EH (cell line): ENCODE measurements around the gene PMVK.
A peak's percentile ranks its signal among the peaks of the same experiment; 100 is the strongest.
"Not testable (repeated sequence)": the region's sequence is repeated elsewhere in the genome, so short reads cannot be mapped to it uniquely, and the experiment has no call there.

ENCODE experiments used
- DNase-seq: peaks from one replicate; pipeline ENCODE4 v3.0.0-alpha.2; 2015; ENCODE audit warnings: low read depth

The PMVK gene

DNA sequence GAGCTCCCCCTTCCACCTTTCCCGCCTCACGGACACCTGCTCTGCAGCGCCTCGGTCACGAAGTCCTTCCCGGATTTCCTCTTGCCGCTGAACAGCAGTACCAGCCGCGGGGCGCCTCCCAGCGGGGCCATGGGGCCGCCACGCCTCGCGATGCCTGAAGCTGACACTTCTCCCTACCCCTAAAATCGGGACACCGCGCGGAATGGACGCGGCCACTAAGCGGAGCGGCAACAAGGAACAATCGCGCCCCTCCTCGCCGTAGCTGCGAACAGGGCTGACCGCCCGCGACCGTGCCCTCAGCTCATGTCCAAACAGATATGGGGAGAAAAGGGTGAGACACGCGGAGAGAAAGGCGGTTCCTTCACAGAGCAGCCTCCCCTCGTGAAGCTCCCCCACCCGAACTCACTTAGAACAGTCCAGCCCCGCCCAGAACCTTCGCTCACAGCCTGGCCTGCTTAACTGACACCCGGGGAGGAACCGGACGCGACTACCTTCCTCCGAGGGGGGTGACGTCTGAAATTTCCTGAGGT, at the start of gene PMVK:
TSS of gene PMVK (minus strand) at position 165 of the 530 bp plus-strand sequence. CDS start at position 131, 34 bp downstream.
- peak; percentile 94 for DNase-seq

DNA sequence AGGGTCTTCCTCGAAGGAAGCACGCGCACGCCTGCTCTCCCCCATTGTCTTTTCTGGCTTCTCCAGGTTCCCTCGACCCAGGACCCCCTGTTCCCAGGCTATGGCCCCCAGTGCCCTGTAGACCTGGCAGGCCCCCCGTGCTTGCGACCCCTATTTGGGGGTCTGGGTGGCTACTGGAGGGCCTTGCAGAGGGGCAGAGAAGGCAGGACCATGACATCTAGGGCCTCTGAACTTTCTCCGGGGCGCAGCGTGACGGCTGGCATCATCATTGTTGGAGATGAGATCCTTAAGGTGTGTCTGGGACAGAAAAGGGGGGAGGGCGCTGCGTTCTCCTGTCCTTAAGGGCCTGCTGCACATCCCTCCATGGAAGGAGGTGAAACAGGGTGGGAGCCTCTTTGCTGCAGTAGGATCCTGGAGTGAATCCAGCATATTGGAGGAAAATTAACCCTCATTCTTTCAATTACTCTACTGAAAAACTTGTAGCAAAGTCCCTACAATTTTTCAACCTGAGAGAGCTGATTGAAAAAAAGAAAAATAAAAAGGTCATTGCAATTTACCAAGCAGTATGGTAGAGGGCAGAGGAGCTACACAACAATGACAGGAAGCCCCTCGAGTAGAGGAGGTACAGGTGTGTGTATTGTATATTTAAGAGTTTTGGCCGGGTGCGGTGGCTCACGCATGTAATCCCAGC, 47.4 kb upstream of the PMVK start:
- no peak for DNase-seq

DNA sequence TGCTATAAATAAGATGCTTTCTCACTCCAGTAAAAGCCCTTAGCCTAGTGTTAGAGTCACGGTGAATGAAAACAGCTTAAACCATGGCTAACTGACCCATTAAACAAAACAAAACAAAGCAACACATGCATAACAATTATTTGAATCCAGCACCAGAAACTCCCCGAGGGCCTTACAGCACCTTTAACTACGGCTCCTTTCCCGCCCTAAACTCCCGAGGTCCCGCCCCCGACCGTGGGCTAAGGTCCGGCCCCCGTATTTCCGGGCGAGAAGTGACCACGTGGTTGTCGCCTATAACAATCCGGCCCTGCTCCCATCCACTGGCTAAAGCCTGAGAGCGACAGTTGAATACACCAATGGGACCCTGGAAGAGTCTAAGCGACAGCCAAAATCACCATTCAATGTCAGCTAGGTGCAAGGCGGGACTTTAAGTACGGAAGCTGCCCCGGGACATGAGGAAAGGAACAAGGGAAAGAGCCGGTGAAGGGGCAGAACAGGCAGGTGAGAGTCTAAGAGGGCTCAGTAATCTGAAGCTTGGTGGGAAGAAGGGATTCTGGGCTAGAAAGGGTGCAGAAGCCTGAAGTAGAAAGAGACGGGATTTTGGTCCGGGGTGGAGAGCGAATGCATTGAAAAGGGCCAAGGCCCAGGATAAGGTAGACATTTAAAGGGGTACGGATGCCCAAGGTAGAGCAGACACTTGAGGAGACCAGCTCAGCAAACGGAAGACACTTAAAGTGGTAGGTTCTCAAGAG, 46.6 kb upstream of the PMVK start, which contains the start of gene FLAD1:
TSS of gene FLAD1 (plus strand) at position 448 of the 752 bp plus-strand sequence. CDS start 351 bp downstream, outside the sequence.
- DNase-seq: peak; percentile 100

DNA sequence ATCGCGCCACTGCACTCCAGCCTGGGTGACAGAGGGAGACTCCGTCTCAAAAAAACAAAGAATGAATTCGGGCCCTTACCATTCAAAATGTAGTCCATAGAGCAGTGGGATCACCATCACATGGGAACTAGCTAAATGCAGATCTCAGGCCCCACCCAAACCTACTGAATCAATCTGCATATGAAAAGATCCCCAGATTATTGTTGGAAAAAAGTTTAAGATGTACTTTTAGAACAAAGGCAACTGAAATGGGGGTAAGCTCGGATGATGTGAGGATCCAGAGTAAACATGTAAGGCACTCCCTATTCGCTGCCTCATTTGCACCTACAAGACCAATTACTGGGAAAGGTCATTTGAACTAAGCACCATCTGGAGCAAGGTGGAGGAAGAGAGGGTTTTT, 45.8 kb upstream of the PMVK start:
- DNase-seq: no peak

DNA sequence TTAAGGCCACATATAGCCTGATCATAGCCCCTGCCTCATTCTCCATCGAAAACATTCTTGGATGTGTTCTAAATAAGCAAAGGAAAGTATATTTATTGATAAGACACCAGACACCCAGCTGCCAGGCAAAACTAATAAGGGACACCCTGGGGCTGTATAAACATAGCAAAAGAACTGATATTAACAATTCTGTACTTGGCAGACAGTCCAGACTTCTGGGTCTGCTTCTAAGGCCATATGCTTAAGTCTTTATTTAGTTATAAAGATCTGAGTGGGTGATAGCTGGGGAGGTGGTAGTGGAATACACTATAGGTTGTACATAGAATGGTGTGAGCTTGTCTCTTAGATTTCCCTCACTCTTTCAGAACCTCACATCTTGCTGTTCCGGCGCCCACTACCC, 41.8 kb upstream of the PMVK start:
- no peak for DNase-seq

DNA sequence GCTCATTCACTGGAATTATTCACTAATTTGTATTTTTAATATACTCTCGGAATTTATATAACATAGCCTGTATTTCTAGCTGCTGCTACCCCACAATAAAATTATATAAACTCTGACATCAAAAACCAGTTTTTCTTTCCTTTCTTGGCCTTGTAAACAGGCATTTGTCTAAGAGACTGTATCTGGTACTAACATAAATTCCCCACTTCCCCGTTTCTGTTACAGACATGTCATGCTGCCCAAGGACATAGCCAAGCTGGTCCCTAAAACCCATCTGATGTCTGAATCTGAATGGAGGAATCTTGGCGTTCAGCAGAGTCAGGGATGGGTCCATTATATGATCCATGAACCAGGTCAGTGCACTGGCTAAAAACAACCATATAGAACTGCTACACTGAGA, 41.2 kb upstream of the PMVK start:
- DNase-seq: not testable (repeated sequence)

DNA sequence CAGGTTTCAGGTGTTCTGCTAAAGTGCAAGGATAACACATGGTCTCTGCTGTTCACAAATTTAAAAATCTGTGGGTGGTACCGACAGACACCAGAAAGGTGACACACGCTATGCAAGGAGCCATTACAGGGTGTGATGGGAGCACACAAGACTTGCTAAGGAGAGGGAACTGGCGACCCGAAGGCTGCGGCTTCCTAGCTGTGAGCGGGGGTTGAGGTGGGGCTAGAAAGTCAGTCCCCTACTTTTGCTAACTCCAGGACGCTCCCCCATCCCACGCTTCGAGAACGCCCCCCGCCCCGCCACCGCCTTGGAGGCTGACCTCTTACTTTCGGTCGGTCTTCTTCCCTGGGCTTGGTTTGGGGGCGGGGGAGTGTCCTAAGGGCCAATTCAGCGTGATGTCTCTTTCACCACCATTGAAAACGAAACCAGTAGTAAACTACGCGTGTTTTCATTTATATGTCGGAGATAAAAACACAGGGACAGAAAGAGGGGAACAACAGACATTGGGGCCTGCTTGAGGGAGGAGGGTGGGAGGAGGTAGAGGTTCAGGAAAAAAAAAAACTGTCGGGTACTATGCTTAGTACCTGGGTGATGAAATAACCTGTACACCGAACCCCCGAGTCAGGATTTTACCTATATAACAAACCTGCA, 39.0 kb upstream of the PMVK start:
- DNase-seq: peak; percentile 72

DNA sequence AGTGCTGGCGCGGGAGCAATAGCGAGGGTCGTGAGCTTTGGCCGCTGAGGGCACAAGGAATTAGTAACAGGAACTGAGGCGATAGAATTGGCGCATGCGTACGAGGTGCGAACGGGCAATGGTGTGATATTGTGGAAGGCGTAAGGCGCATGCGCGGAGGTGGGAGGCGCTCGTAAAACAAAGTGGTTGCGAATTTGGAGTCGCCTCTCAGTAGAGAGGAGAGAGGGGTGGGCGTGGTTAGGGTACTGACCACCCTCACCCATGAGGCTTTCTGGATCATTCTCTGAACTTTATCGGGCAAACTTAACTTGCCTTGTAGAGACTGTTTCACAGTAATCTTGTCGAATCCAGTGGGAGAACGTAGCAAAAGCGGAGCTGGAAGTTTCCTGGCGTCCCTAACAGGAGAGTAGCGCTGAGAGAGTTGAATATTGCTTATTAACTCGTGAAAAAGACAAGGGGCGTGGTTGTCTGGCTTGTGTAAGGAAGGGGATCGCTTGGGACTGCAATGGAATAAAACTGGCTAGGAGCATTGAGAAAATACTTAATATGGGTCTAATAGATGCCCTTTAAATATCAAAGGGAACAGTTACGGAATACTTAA, 38.4 kb upstream of the PMVK start:
- peak; percentile 97 for DNase-seq

DNA sequence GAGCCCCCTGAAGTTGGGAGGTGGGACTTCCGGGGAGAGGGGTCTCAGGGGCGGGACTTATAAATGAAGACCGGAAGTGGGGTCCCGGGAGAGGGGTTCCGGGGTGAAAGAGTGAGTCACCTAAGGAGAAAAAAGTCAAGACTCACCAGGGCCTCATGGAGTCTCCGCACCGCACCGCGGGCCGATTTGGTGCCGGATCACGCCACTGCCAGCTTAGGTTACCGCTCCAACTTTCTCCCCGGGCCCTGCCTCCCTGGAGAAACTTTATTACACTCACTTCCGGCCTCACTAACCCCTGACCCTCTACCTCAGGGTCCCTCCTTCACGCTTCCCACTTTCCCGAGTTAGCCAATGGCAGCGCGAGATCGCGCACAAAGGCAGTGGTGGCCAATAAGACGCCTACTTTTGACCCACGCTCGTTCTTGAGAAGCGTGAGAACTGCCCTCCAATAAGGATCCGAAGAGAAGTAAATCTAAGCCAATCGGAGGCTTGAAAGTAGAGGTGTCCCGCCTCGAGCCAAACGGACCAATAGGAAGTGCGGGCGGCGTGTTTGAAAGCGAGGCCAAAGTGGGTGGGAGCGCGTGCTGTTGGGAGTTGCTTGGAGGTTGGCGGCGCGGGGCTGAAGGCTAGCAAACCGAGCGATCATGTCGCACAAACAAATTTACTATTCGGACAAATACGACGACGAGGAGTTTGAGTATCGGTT, 37.7 kb upstream of the PMVK start, which contains the start of gene CKS1B:
TSS of gene CKS1B (plus strand) at position 580 of the 706 bp plus-strand sequence. CDS start at position 645, 65 bp downstream.
- DNase-seq: peak; percentile 100

DNA sequence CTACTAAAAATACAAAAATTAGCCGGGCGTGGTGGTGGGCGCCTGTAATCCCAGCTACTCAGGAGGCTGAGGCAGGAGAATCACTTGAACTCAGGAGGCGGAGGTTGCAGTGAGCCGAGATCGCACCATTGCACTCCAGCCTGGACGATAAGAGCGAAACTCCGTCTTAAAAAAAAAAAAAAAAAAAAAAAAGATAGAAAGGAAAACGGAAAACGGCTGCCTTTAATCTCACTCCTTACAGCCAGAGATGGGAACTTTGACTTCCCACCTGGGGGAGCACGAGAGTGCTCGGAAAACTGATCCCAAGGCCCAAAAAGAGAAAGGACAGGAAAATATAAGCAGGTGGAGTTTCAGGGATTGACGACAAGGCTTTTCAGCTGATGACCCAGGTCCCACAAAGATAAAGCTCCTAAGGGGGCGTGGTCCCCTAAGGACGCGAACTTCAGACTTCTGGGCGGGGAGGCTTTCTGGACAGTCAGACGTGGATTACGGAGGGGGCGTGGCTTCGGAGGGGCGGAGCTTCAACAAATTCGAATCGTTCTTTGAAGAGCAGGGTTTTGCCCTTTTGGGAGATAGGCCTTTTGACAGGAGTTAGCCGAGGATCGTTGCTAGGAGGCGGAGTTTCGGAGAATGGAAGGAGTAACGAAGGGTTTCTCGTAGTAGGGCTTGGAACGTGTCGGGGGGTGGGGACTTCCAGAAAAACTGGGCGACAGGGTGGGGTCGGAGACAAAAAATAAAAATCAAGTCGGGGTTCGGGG, 37.0 kb upstream of the PMVK start:
- peak; percentile 99 for DNase-seq

DNA sequence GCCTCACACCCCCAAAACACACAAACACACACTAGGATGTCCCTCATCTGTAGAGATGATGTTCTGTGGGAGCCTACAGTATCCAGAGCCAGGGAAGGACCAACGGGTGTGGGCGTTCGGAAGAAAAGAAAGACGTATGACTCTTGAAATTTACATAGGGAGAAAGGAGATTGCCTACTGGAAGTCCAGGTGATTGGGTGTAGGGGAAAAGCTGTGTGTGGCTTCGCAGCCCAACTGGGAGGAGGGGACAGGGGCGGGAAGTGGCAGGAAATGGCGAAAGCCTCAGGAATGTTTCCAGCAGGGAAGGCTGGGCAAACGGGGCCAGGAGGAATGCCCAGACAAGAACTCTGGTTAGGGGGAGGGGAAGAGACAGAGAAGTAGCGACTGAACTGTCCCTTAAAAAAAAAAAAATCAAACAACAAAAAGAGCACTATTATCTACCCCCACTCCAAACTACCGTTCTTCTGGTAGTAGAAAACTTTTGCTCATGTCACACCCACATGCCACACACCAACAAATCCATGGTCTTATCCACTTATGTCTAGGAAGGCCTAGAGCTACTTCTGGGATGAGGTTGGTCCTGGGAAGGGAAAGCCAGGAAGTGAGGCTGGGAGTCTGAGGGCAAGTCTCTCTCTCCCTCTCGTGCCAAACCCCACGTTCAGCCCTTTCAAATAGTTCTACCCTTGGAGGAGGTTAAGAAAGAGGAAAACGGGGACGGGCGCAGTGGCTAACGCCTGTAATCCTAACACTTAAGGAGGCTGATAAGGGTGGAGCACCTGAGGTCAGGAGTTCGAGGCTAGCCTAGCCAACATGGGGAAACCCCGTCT, 36.2 kb upstream of the PMVK start:
- peak; percentile 99 for DNase-seq

DNA sequence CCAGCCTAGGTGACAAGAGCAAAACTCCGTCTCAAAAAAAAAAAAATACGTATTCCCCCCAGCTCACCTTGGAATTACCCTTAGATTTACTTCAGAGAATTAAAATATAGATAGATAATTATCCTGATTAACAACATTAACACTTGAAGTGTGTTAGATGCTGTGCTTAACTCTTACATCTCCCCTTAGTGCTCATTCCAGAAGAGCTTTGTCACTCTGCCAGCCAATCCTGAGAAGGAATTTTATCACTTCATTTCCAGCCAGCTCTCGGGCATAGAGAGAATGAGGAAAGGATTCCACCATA, 35.6 kb upstream of the PMVK start:
- DNase-seq: no peak

DNA sequence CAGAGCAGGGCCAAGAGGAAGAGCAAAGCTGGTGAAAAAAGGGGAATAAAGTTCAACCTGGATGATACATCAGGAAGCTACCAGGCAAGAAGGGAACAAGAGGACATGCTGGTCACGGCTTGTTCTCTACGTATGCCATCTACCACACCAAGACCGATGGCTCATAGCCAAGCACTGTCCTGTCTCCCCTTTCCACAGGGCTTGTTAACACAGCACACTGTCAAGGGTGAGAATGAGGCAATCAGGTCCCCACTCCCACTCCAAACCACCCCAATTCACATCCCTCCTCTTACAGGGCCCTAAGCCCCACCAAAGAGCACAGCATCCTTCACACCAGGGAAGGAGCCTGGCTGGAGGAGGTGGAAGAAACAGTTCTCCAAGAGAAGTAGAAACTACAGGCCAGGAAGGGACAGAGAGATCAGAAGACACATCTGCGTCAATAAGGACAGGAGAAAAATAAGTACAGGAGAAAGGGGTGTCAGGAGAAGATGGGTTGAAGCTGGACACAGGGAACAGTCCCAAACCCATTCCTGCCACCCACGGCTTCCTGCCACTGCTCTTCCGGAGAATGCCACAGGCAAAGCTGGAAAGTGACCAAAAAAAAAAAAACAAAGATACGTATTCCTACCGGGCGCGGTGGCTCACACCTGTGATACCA, 35.0 kb upstream of the PMVK start:
- no peak for DNase-seq

DNA sequence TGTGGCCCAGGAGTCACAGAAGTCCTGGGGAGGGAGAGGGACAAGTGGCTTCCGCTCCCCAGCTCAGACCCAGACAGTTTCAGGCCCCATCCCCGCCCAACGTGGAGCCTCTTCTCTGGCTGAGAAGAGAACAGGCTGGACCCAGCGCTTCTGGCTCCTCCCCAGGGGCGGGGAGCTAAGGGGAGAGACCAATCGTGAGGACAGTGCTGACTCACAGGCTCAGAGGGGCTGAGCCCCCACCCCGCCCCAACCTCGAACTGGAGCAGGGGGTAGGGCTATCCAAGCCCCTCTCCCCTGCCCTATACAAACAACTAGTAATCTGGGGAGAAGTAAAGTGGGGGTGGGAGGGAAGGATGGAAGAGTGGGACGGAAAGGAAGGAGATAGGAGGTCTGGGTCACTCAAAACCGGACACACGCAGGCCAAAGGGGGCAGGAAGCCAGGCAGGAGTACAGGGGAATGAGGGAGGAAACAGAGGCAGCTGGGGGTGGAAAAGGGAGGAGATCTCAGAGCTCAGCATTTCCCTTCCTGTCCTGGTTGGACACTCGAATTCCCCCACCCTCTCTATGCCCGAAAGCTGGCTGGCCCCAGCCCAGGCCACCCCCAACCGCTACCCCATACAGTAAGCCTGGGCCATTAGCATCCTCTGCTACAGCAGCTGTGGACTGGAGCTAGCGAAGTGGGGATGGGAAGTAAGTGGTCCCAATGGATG, 34.3 kb upstream of the PMVK start, which contains the start of gene SHC1:
TSS of gene SHC1 (minus strand) at position 117 of the 710 bp plus-strand sequence. CDS start 221 bp downstream, outside the sequence.
- peak; percentile 98 for DNase-seq

DNA sequence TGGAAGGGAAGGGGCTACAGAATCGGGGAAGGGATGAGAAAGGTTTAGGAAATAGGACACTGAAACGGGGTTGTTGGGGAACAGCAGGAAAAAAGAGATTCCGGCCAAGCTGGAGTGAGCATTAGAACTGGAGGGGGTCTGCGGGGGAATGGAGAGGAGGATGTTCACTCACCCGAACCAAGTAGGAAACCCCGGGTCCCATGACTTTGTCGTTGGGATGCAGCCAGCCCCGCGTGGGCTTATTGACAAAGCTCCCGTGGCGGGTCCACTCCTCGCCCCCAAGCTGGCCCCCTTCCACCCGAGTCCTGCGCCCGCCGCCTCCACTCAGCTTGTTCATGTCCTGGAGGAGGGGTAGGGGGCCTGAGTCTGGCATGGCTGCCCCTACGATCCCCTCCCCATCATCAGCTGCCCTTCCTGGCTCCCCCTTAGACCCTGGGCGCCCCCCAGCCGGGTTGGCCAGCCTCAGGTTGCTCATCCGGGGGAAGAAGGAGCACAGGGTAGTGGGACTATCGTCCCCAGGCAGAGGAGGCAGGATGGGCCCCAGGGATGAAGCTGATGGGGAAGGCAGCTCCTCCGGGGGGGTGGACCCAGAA, 33.4 kb upstream of the PMVK start:
- no peak for DNase-seq

DNA sequence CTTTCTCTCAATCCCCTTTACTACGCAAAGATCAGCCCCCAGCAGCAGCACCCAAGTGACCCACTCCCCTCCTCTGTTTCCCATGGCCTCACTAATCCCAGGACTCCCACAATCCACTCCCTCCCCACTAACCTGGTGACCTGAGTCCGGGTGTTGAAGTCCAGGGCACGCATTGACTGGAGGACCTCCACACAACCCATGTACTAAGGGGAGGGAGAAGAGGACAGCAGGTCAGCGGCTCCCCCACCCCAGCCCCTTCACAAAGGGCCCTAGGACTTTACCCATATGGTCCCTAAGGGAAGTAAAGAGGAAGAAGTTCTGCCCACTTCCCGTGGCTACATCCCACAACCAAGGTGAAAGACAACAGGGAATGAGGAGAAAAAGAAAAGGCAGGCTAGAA, 32.7 kb upstream of the PMVK start:
- no peak for DNase-seq

DNA sequence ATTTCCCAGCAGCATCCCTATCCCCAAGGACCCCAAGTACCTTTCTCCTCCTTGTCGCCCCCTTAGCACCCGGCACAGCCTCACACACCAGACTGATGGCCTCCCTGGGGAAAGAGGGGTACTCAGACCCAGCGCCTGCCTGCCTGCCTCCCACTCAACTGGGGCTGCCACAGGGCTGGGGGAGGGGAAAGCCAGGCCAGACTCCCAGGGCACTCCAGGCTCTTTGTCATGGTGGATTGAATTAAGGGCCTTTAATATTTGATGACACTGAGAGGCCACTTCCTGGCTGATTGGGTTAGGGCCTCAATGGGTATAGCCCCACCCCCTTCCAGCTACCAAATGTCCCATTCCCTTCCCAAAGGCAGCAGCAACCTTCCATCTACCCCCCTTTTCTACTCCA, 32.2 kb upstream of the PMVK start:
- no peak for DNase-seq

DNA sequence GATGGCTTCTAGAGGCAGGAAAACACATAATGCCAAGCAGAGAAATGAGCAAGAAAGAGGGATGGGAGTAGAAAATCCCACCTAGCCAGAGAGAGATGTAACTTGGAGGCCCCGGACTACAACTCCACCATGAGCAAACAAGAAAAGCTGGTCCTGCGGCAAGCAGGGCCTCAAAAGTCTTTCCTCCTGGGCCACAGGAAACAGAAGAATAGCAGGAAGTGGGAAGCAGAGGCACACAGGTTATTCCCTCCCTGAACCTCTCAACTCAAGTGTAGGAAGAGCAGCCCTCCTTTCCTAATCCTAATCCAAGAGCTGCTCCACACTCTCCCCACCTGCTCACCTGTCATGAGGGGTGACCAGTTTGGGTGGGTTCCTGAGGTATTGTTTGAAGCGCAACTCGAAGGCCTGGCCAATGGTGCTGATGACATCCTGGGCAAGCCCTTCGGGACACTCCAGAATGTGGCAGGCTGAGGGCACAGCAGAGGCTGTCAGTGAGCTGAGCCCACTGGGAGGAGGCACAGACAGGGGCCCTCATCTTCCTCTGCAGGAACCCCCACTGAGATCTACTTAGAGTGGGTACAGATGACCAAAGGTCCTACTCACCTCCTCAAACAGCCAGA, 30.9 kb upstream of the PMVK start:
- DNase-seq: no peak
